ENCODE measurements around the gene AVEN. TPM values are rescaled to one million over a fixed set of nuclear protein-coding genes. Genes with fewer than 3 reads are reported as not detected.

Gene AVEN
- total and polyA plus RNA-seq, 12 donors = 6.9 to 22.9 (median 13.7) TPM

DNA sequence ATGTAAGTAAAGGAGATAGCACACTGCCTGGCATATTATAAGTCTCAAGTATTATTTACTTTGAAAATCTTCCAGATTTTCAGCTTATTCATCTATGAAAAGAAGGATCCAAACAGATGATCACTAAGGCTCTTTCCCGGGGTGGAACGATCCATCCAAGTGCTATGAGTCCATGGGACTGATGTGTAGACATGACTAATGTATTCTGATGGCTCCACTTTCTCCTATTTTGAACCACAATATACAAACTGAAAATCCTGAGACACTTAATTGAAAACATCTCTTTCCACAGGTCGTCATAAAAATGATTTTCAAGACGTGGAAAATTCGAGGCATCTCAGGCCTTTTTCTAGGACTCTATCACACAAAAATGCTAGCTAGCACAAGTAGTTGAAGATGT, 104.1 kb downstream of the AVEN start:
- intact Hi-C loops (cut with DNase I) = no loop called here
- Histone ChIP-seq H3K9me3 (replicated peaks in 1 of 3) (no peaks in the 10 kb centered on the region), H3K27ac (no peak overlapping the region), H3K4me1 (replicated peaks in 1 of 2) (peaks cover 0 to 17% of the 10 kb centered on the region in 2 donors), H3K36me3 (replicated peaks in 1 of 2) (no peaks in the 10 kb centered on the region), H3K4me3 (no peak overlapping the region), H3K27me3 (no peaks in the 10 kb centered on the region)
- TF ChIP-seq, protein P1, sequence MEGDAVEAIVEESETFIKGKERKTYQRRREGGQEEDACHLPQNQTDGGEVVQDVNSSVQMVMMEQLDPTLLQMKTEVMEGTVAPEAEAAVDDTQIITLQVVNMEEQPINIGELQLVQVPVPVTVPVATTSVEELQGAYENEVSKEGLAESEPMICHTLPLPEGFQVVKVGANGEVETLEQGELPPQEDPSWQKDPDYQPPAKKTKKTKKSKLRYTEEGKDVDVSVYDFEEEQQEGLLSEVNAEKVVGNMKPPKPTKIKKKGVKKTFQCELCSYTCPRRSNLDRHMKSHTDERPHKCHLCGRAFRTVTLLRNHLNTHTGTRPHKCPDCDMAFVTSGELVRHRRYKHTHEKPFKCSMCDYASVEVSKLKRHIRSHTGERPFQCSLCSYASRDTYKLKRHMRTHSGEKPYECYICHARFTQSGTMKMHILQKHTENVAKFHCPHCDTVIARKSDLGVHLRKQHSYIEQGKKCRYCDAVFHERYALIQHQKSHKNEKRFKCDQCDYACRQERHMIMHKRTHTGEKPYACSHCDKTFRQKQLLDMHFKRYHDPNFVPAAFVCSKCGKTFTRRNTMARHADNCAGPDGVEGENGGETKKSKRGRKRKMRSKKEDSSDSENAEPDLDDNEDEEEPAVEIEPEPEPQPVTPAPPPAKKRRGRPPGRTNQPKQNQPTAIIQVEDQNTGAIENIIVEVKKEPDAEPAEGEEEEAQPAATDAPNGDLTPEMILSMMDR (IDR thresholded peaks at IDR 0.05) = no peak
- no peak for TF ChIP-seq POLR2A (IDR thresholded peaks at IDR 0.05)
- no peak for DNase-seq
- 68 to 76% (median 71%) methylated on average over 5 of the region's 5 CpGs for WGBS, 4 donors

DNA sequence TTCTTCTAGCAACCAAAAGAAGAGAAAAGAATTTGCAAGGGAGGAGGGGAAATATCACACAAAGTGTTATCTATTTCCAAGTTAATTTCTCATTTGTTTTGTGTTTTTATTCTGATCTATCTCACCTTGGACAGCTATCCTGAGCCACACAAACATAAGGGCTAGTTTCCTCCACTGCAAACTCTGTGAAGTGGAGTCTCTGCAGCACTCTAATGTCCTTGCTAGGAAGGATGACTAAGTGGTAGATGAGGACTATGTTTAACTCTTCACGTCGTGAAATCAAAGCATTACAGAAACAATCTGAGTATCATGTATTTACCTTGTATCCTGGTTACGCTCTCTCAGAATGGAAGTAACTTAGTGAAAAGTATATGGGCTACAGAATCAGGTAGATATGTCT, 104.6 kb downstream of the AVEN start:
- Histone ChIP-seq H3K4me3 (no peak overlapping the region), H3K36me3 (replicated peaks in 1 of 2) (no peaks in the 10 kb centered on the region), H3K27me3 (no peaks in the 10 kb centered on the region), H3K9me3 (replicated peaks in 1 of 3) (no peaks in the 10 kb centered on the region), H3K27ac (no peak overlapping the region), H3K4me1 (replicated peaks in 1 of 2) (peaks cover 0 to 19% of the 10 kb centered on the region in 2 donors)
- DNase-seq = peak in 2 of 7 donors; percentile 8 to 15
- 44 to 55% (median 49%) methylated on average over 3 of the region's 3 CpGs for WGBS, 4 donors
- TF ChIP-seq, protein P1 (IDR thresholded peaks at IDR 0.05) = no peak
- TF ChIP-seq POLR2A (IDR thresholded peaks at IDR 0.05) = no peak
- intact Hi-C loops (cut with DNase I) = no loop called here

DNA sequence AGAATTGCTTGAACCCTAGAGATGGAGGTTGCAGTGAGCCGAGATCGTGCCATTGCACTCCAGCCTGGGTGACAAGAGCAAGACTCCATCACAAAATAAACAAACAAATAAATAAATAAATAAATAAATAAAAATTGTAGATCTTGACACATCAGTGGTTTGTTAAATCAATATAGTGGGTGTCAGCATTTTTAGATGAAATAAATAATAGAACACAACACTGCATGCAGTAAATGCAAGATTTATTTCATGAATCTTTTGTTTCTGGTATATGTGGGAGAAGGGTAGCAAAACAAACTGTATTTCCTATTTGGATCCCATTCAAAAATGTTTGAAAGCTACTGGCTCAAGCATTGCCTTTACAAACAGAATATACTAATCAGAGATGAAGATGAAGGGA, 106.3 kb downstream of the AVEN start:
- intact Hi-C loops (cut with DNase I) = no loop called here
- H3K9me3 ChIP-seq (replicated peaks in 1 of 3) = no peaks in the 10 kb centered on the region
- H3K36me3 ChIP-seq (replicated peaks in 1 of 2) = no peaks in the 10 kb centered on the region
- WGBS, 4 donors = 91 to 100% (median 95%) methylated on average over 2 of the region's 2 CpGs
- H3K27ac ChIP-seq = no peak overlapping the region
- H3K27me3 ChIP-seq = no peaks in the 10 kb centered on the region
- peaks cover 0 to 22% of the 10 kb centered on the region in 2 donors for H3K4me1 ChIP-seq (replicated peaks in 1 of 2)
- no peak for DNase-seq
- TF ChIP-seq, protein P1 (IDR thresholded peaks at IDR 0.05) = no peak
- no peak for TF ChIP-seq POLR2A (IDR thresholded peaks at IDR 0.05)
- H3K4me3 ChIP-seq = no peak overlapping the region

DNA sequence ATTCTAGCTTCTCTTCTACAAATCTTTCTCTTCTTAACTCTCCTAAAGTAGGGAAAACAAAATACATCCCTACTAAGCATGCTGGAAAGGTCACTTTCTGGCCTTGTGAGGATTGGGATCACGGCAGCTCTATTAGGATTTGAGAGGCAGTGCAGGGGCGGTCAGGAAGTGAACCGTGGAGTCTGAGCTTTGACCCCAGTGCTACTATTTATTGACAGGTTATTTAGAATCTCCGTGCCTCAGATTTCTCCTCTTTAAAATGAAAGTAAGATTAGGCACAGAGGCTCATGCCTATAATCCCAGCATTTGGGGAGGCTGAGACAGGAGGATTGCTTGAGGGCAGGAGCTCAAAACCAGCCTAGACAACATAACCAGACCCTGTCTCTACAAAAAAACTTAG, 112.7 kb downstream of the AVEN start:
- 64 to 76% (median 68%) methylated on average over 4 of the region's 4 CpGs for WGBS, 4 donors
- no peaks in the 10 kb centered on the region for H3K9me3 ChIP-seq (replicated peaks in 1 of 3)
- no peak overlapping the region for H3K4me3 ChIP-seq
- intact Hi-C loops (cut with DNase I) = no loop called here
- H3K27me3 ChIP-seq = no peaks in the 10 kb centered on the region
- H3K36me3 ChIP-seq (replicated peaks in 1 of 2) = no peaks in the 10 kb centered on the region
- no peak for DNase-seq
- TF ChIP-seq, protein P1 (IDR thresholded peaks at IDR 0.05) = no peak
- TF ChIP-seq POLR2A (IDR thresholded peaks at IDR 0.05) = no peak
- no peak overlapping the region for H3K27ac ChIP-seq
- peaks cover 0 to 6% of the 10 kb centered on the region in 2 donors for H3K4me1 ChIP-seq (replicated peaks in 1 of 2)
